ENCODE data around the gene DROSHA.

DROSHA gene

DNA sequence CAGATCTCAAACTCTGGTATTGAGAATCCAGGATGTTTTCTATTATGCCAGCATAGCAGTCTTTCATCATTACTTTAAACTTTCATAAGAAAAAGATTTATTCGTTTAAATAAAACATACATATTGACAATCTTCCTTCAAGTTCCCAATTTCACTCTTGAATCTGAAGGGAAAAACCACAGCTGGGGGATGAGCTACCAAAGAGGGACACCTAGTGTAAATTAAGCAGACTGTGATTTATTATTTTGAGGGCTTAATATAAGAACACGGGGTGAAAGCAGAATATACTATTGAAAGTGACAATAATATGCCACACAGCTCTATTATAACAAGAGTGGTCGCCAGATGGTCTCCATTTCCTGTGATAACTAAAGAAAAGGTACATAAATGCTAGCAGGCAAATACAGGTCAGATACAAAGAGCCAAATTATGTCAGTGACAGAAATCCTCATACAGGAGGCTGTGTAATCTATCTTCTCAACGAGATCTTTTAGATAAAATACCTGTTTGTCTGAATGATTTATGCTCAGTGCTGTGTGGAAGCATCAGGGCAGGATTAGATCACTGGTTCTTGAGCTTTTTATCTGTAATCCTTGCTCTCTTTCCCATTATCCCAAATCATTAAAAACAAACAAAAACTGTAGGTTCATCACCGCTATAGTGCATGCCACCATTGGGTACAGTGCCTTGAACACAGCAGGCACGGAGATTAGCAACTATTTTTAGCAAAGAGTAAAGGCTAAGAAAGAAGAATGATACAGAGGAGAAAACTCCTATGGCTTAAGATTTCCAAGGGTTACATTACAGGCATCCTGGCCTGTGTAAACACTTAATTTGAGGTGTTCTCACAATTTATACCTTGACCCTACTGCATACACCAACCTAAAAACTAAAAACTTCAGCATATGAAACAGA, 116.6 kb downstream of the DROSHA start:
- Histone ChIP-seq H3K79me2 (ENCODE audit: insufficient read depth, low read depth) (no peaks in the 10 kb centered on the region), H4K20me1 (ENCODE audit: insufficient read depth) (no peaks in the 10 kb centered on the region), H2AFZ (ENCODE audit: low read depth) (no peak overlapping the region), H3K36me3 (ENCODE audit: insufficient read depth) (peaks cover 3% of the 10 kb centered on the region), H3K4me3 (IDR thresholded peaks at IDR 0.05; ENCODE audit: insufficient read depth, low read depth, low read length) (no peak overlapping the region), H3K4me2 (no peak overlapping the region), H3K27me3 (ENCODE audit: insufficient read depth, low read depth) (no peaks in the 10 kb centered on the region), H3K9ac (no peak overlapping the region), H3K4me1 (ENCODE audit: low read depth, poor library complexity, severe bottlenecking) (no peaks in the 10 kb centered on the region), H3K27ac (no peak overlapping the region)
- TF ChIP-seq, protein P1, sequence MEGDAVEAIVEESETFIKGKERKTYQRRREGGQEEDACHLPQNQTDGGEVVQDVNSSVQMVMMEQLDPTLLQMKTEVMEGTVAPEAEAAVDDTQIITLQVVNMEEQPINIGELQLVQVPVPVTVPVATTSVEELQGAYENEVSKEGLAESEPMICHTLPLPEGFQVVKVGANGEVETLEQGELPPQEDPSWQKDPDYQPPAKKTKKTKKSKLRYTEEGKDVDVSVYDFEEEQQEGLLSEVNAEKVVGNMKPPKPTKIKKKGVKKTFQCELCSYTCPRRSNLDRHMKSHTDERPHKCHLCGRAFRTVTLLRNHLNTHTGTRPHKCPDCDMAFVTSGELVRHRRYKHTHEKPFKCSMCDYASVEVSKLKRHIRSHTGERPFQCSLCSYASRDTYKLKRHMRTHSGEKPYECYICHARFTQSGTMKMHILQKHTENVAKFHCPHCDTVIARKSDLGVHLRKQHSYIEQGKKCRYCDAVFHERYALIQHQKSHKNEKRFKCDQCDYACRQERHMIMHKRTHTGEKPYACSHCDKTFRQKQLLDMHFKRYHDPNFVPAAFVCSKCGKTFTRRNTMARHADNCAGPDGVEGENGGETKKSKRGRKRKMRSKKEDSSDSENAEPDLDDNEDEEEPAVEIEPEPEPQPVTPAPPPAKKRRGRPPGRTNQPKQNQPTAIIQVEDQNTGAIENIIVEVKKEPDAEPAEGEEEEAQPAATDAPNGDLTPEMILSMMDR (conservative IDR thresholded peaks at IDR 0.05; ENCODE audit: low read depth, low read length) = no peak

DNA sequence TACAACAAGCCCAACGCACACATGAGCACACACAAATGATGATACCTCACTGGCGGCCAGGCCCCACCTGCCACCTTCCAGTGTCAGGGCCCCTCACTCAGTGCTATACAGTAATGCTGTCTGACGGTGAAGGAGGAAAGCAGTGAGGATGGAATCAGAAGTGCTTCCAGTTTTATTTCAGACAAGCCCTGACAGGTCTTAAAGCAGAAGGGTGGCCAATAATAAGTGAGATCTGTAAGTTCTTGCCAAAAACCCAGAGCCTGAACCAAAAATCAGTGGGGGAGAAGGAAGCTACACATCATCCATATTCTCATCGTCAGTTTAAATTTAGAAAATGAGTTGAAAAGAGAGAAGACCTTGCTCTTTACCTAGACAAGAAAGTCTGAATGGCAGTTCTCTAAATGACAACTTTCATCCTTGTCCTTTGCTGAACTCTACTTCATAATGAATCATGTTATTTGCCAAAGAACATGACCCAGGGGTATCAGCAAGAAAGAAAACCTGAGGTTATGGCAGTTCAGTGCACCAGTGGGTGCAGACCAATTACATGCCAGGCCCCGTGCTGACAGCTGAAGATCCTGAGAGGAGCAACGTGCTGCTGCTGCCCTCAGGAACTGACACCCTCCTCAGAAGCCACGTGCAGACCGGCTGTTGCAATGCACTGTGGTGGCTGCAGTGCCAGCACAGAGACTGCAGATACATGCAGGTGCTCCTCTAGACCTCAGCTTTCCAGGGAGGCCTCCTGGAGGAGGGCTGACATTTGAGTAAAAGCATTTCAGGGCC, 118.7 kb downstream of the DROSHA start:
- Histone ChIP-seq H4K20me1 (ENCODE audit: insufficient read depth) (no peaks in the 10 kb centered on the region), H3K27me3 (ENCODE audit: insufficient read depth, low read depth) (no peaks in the 10 kb centered on the region), H3K36me3 (ENCODE audit: insufficient read depth) (peaks cover 3% of the 10 kb centered on the region), H3K4me2 (no peak overlapping the region), H3K4me1 (ENCODE audit: low read depth, poor library complexity, severe bottlenecking) (no peaks in the 10 kb centered on the region), H3K79me2 (ENCODE audit: insufficient read depth, low read depth) (no peaks in the 10 kb centered on the region), H3K9ac (no peak overlapping the region), H3K27ac (no peak overlapping the region), H2AFZ (ENCODE audit: low read depth) (no peak overlapping the region), H3K4me3 (IDR thresholded peaks at IDR 0.05; ENCODE audit: insufficient read depth, low read depth, low read length) (no peak overlapping the region)
- TF ChIP-seq, protein P1 (conservative IDR thresholded peaks at IDR 0.05; ENCODE audit: low read depth, low read length) = no peak

DNA sequence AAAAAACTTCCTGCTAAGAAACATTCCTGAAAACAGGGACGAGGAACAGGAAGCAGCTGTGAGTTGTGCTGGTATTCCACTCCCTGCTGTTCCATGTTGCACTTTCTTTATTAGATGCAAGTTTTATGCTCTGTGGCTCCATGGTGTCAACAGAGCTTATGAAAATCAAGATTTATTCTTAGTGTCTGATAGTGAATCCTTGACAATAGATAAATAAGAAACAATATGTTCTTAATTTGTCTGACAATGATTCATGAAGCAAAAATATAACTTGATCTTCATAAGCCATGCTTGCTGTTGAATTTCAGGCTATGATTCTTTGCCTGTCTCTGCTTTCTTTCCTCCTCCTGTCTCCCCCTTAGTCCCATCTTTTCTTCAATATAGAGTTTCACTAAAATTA, 119.6 kb downstream of the DROSHA start:
- Histone ChIP-seq H3K4me3 (IDR thresholded peaks at IDR 0.05; ENCODE audit: insufficient read depth, low read depth, low read length) (no peak overlapping the region), H3K4me2 (no peak overlapping the region), H2AFZ (ENCODE audit: low read depth) (no peak overlapping the region), H4K20me1 (ENCODE audit: insufficient read depth) (no peaks in the 10 kb centered on the region), H3K36me3 (ENCODE audit: insufficient read depth) (peaks cover 3% of the 10 kb centered on the region), H3K27ac (no peak overlapping the region), H3K79me2 (ENCODE audit: insufficient read depth, low read depth) (no peaks in the 10 kb centered on the region), H3K9ac (no peak overlapping the region), H3K4me1 (ENCODE audit: low read depth, poor library complexity, severe bottlenecking) (no peaks in the 10 kb centered on the region), H3K27me3 (ENCODE audit: insufficient read depth, low read depth) (no peaks in the 10 kb centered on the region)
- TF ChIP-seq, protein P1 (conservative IDR thresholded peaks at IDR 0.05; ENCODE audit: low read depth, low read length) = no peak

DNA sequence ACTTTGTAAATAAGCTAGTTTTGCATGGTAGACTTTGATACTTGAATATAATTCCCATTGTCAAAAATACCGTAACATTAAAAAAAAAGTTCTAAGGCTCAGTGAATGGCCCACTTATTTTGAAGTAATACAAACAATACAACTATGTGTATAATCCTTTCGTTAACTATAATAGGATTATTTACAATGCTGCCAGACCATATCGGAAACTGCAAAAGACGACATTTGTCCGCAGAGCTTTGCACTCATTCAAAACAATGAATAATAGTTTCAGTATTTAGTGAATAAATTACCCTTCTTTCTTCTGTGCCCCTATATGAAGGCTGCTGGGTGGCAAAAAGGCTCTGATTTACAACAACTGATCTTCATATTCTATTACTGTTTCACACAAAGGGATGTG, 121.8 kb downstream of the DROSHA start:
- TF ChIP-seq, protein P1 (conservative IDR thresholded peaks at IDR 0.05; ENCODE audit: low read depth, low read length) = no peak
- Histone ChIP-seq H3K27me3 (ENCODE audit: insufficient read depth, low read depth) (no peaks in the 10 kb centered on the region), H3K4me3 (IDR thresholded peaks at IDR 0.05; ENCODE audit: insufficient read depth, low read depth, low read length) (no peak overlapping the region), H3K9ac (no peak overlapping the region), H3K79me2 (ENCODE audit: insufficient read depth, low read depth) (no peaks in the 10 kb centered on the region), H4K20me1 (ENCODE audit: insufficient read depth) (no peaks in the 10 kb centered on the region), H2AFZ (ENCODE audit: low read depth) (no peak overlapping the region), H3K36me3 (ENCODE audit: insufficient read depth) (peaks cover 3% of the 10 kb centered on the region; the same call in 1 of the 2 replicates), H3K4me1 (ENCODE audit: low read depth, poor library complexity, severe bottlenecking) (no peaks in the 10 kb centered on the region), H3K27ac (no peak overlapping the region), H3K4me2 (no peak overlapping the region)
